ENCODE data around the gene VCAN. TPM values are rescaled to one million over a fixed set of nuclear protein-coding genes. Genes with fewer than 3 reads are reported as not detected.

The VCAN gene
- total RNA-seq, 4 donors from 2014 or later = 10.5 to 40.4 (median 16.6) TPM

- Histone ChIP-seq H3K4me1 (peaks cover 0 to 26% (median 4%) of the 10 kb centered on the region in 4 donors), H3K9me3 (no peaks in the 10 kb centered on the region), H3K27ac (peak overlapping the region in 2 of 4 donors; percentile 26 to 40), H3K27me3 (peaks cover 0 to 19% of the 10 kb centered on the region in 2 donors), H3K36me3 (no peaks in the 10 kb centered on the region), H3K4me3 (peak overlapping the region in 2 of 4 donors; percentile 33 to 47)
- no peak for DNase-seq
- no peak for TF ChIP-seq CTCF (IDR thresholded peaks at IDR 0.05)
- TF ChIP-seq POLR2A (IDR thresholded peaks at IDR 0.05) = no peak
Observed at GRCh38 chr5:83470526-83471404, 779 bp upstream of the VCAN start.

GRCh38 chr5:83472213-83472507 lies 616 bp downstream of the VCAN start:
- no peak for DNase-seq
- peak overlapping the region; percentile 0 to 53 (median 28) for H3K4me3 ChIP-seq
- TF ChIP-seq CTCF (IDR thresholded peaks at IDR 0.05) = no peak
- TF ChIP-seq POLR2A (IDR thresholded peaks at IDR 0.05) = no peak
- H3K9me3 ChIP-seq = no peaks in the 10 kb centered on the region
- peaks cover 0 to 19% of the 10 kb centered on the region in 2 donors for H3K27me3 ChIP-seq
- H3K36me3 ChIP-seq = no peaks in the 10 kb centered on the region
- peak overlapping the region; percentile 18 to 73 (median 66) for H3K27ac ChIP-seq
- peaks cover 0 to 26% (median 4%) of the 10 kb centered on the region in 4 donors for H3K4me1 ChIP-seq

- no peak for TF ChIP-seq CTCF (IDR thresholded peaks at IDR 0.05)
- no peak for TF ChIP-seq POLR2A (IDR thresholded peaks at IDR 0.05)
- peak in 2 of 3 donors; percentile 45 to 51 for DNase-seq
- peak overlapping the region; percentile 9 to 53 (median 42) for H3K4me3 ChIP-seq
- H3K36me3 ChIP-seq = no peaks in the 10 kb centered on the region
- peaks cover 0 to 19% of the 10 kb centered on the region in 2 donors for H3K27me3 ChIP-seq
- H3K9me3 ChIP-seq = no peaks in the 10 kb centered on the region
- H3K4me1 ChIP-seq = peaks cover 0 to 26% (median 4%) of the 10 kb centered on the region in 4 donors
- H3K27ac ChIP-seq = peak overlapping the region; percentile 18 to 73 (median 66)
Observed at GRCh38 chr5:83472508-83473345, 1.2 kb downstream of the VCAN start.

- DNase-seq = peak; percentile 25 to 79 (median 67)
- no peaks in the 10 kb centered on the region for H3K36me3 ChIP-seq
- peak overlapping the region; percentile 54 to 73 (median 66) for H3K27ac ChIP-seq
- TF ChIP-seq POLR2A (IDR thresholded peaks at IDR 0.05) (no peak), CTCF (IDR thresholded peaks at IDR 0.05) (peak in 5 of 6 experiments; percentile 13 to 51 (median 41))
- no peaks in the 10 kb centered on the region for H3K9me3 ChIP-seq
- H3K4me1 ChIP-seq = peaks cover 0 to 26% (median 4%) of the 10 kb centered on the region in 4 donors
- peaks cover 0 to 19% of the 10 kb centered on the region in 2 donors for H3K27me3 ChIP-seq
- peak overlapping the region; percentile 23 to 53 (median 42) for H3K4me3 ChIP-seq
Observed at GRCh38 chr5:83473346-83474160, 2.0 kb downstream of the VCAN start.

Measured in Peyer's patch (tissue), 4 donors.